Brain pericyte (primary cell): Measurements from ENCODE around the gene ERCC8.
"Not testable (repeated sequence)": the region's sequence is repeated elsewhere in the genome, so short reads cannot be mapped to it uniquely, and the experiment has no call there.

ENCODE experiments used
- DNase-seq: peaks from one replicate; pipeline ENCODE4 v3.0.0-alpha.2; 2012; ENCODE audit warnings: low read depth, low spot score

ERCC8 gene

GRCh38 chr5:60916646-60917045 is 28.2 kb downstream of the ERCC8 start:
- DNase-seq = no peak

GRCh38 chr5:60903356-60903755 is 41.5 kb downstream of the ERCC8 start:
- no peak for DNase-seq

- DNase-seq = no peak
Observed at GRCh38 chr5:60896991-60897390, 47.9 kb downstream of the ERCC8 start.

GRCh38 chr5:60893521-60893920 is 51.3 kb downstream of the ERCC8 start:
- DNase-seq = no peak

GRCh38 chr5:60891667-60892066 is 53.2 kb downstream of the ERCC8 start:
- DNase-seq = no peak

GRCh38 chr5:60888359-60889061 is 56.4 kb downstream of the ERCC8 start:
- DNase-seq = no peak

GRCh38 chr5:60887746-60888145 is 57.1 kb downstream of the ERCC8 start:
- DNase-seq = no peak

- no peak for DNase-seq
Observed at GRCh38 chr5:60887096-60887495, 57.8 kb downstream of the ERCC8 start.

- no peak for DNase-seq
Observed at GRCh38 chr5:60886158-60886557, 58.7 kb downstream of the ERCC8 start.

GRCh38 chr5:60883229-60883628 is 61.6 kb downstream of the ERCC8 start:
- no peak for DNase-seq

- no peak for DNase-seq
Observed at GRCh38 chr5:60872892-60873291, 72.0 kb downstream of the ERCC8 start.

GRCh38 chr5:60870857-60871256 is 74.0 kb downstream of the ERCC8 start:
- no peak for DNase-seq

GRCh38 chr5:60860572-60860971 is 84.3 kb downstream of the ERCC8 start:
- DNase-seq = not testable (repeated sequence)

GRCh38 chr5:60856066-60856465 is 88.8 kb downstream of the ERCC8 start:
- no peak for DNase-seq

GRCh38 chr5:60852940-60853339 is 91.9 kb downstream of the ERCC8 start:
- DNase-seq = no peak

- no peak for DNase-seq
Observed at GRCh38 chr5:60852317-60852716, 92.6 kb downstream of the ERCC8 start.

- DNase-seq = no peak
Observed at GRCh38 chr5:60851626-60852025, 93.2 kb downstream of the ERCC8 start.

GRCh38 chr5:60846298-60846697 is 98.6 kb downstream of the ERCC8 start:
- no peak for DNase-seq

GRCh38 chr5:60843936-60844905 is 100.6 kb downstream of the ERCC8 start, which contains the start of gene ELOVL7:
Gene ELOVL7, minus strand, starts transcription at chr5:60844269. Its CDS starts 56,872 bp downstream, at chr5:60787397.
- no peak for DNase-seq

GRCh38 chr5:60843386-60843935 is 101.4 kb downstream of the ERCC8 start:
- DNase-seq = no peak

GRCh38 chr5:60842871-60843385 is 101.9 kb downstream of the ERCC8 start:
- DNase-seq = no peak

- DNase-seq = no peak
Observed at GRCh38 chr5:60841361-60841760, 103.5 kb downstream of the ERCC8 start.
